Activated CD4-positive, alpha-beta T cell treated with anti-CD3 and anti-CD28 coated beads for 1 hour (primary cell): ENCODE results near the gene CPNE6.

ENCODE experiments used
- DNase-seq: peaks from one replicate; pipeline ENCODE4 v3.0.0-alpha.2; 2020

CPNE6 gene

GRCh38 chr14:24055971-24056799 lies 15.2 kb upstream of the CPNE6 start:
- no peak for DNase-seq

GRCh38 chr14:24056800-24057184 lies 14.6 kb upstream of the CPNE6 start:
- DNase-seq, result no peak

- no peak for DNase-seq
Measured at GRCh38 chr14:24057271-24057670, 14.1 kb upstream of the CPNE6 start.

- no peak for DNase-seq
Measured at GRCh38 chr14:24057867-24058259, 13.5 kb upstream of the CPNE6 start.

- DNase-seq, result no peak
Measured at GRCh38 chr14:24058260-24058950, 13.0 kb upstream of the CPNE6 start.

GRCh38 chr14:24058951-24059475 lies 12.3 kb upstream of the CPNE6 start:
- no peak for DNase-seq

GRCh38 chr14:24059841-24060388 lies 11.4 kb upstream of the CPNE6 start:
- no peak for DNase-seq

- DNase-seq, result no peak
Measured at GRCh38 chr14:24060443-24060842, 10.9 kb upstream of the CPNE6 start.

- DNase-seq, result no peak
Measured at GRCh38 chr14:24060984-24061913, 10.1 kb upstream of the CPNE6 start.

- DNase-seq, result no peak
Measured at GRCh38 chr14:24062216-24062980, 9.0 kb upstream of the CPNE6 start.

GRCh38 chr14:24063263-24063836 lies 8.0 kb upstream of the CPNE6 start:
- DNase-seq, result no peak

- DNase-seq, result no peak
Measured at GRCh38 chr14:24064091-24064795, 7.1 kb upstream of the CPNE6 start.

- DNase-seq, result no peak
Measured at GRCh38 chr14:24064856-24065255, 6.5 kb upstream of the CPNE6 start.

GRCh38 chr14:24065408-24065807 lies 6.0 kb upstream of the CPNE6 start:
- no peak for DNase-seq

GRCh38 chr14:24066496-24067132 lies 4.7 kb upstream of the CPNE6 start:
- no peak for DNase-seq

- no peak for DNase-seq
Measured at GRCh38 chr14:24067133-24068082, 4.0 kb upstream of the CPNE6 start.

GRCh38 chr14:24068711-24069410 lies 2.5 kb upstream of the CPNE6 start:
- DNase-seq, result no peak

- no peak for DNase-seq
Measured at GRCh38 chr14:24069411-24069735, 2.0 kb upstream of the CPNE6 start.
